Suprapubic skin (tissue), 4 donors: ENCODE data around the gene HLF. TPM values are rescaled to one million over a fixed set of nuclear protein-coding genes. Genes with fewer than 3 reads are reported as not detected.
A peak's percentile ranks its signal among the peaks of the same experiment; 100 is the strongest.

Source experiments
- DNase-seq, 2 donors: peaks; one replicate each; pipeline ENCODE4 v3.0.0-alpha.2; 2019; ENCODE audit warnings: low spot score in 2 of 2
- H3K27ac ChIP-seq: fragments of 200-600 bp; sonication (generic); one replicate; pipeline ENCODE4 v1.5.1; 2019
- H3K27me3 ChIP-seq: fragments of 200-600 bp; sonication (generic); one replicate; pipeline ENCODE4 v1.5.1; 2019
- H3K36me3 ChIP-seq: fragments of 200-600 bp; sonication (generic); one replicate; pipeline ENCODE4 v1.5.1; 2019
- H3K4me1 ChIP-seq: fragments of 200-600 bp; sonication (generic); one replicate; pipeline ENCODE4 v1.5.1; 2019
- H3K4me3 ChIP-seq: fragments of 200-600 bp; sonication (generic); one replicate; pipeline ENCODE4 v1.5.1; 2019; ENCODE audit warnings: mild to moderate bottlenecking
- H3K9me3 ChIP-seq: fragments of 200-600 bp; sonication (generic); one replicate; pipeline ENCODE4 v1.5.1; 2019
- EP300 ChIP-seq: sonication (generic); formaldehyde crosslinking; IDR thresholded peaks from one replicate; pipeline ENCODE4 v1.6.1; 2017; ENCODE audit warnings: antibody characterized with exemption
- POLR2A ChIP-seq, 2 donors: fragments of 450-650 bp; IDR thresholded peaks; one replicate each; pipeline ENCODE4 v1.6.1; 2017; ENCODE audit warnings: antibody characterized with exemption in 2 of 2, mild to moderate bottlenecking in 2 of 2, moderate library complexity in 2 of 2
- POLR2AphosphoS5 ChIP-seq, 3 donors: sonication (generic); formaldehyde crosslinking; IDR thresholded peaks; one replicate each; pipeline ENCODE4 v1.6.1; 2017; ENCODE audit warnings: antibody characterized with exemption in 3 of 3
- WGBS: methylation state at CpG from one replicate; pipeline ENCODE4 v1.1.5; 2018; 5-methylcytosine and 5-hydroxymethylcytosine counted together
- total RNA-seq, 4 donors: library from RNA; depleted of rRNA; stranded (reverse); fragments of >200 nt; gene quantifications; one replicate each; pipeline ENCODE4 v1.1.0, GENCODE V29; 2016
- TF ChIP-seq, protein P1 (sequence below), 2 donors: fragments of 200-600 bp in 1 of 2; fragments of 450-650 bp in 1 of 2; sonication (generic) in 1 of 2; IDR thresholded peaks; one replicate each; pipeline ENCODE4 v1.5.1; 2016 to 2019; ENCODE audit warnings: antibody characterized with exemption in 2 of 2, mild to moderate bottlenecking in 1 of 2, moderate library complexity in 1 of 2

HLF gene
- total RNA-seq, 4 donors from 2014 or later: 26.2 to 41.8 (median 36.5) TPM

DNA sequence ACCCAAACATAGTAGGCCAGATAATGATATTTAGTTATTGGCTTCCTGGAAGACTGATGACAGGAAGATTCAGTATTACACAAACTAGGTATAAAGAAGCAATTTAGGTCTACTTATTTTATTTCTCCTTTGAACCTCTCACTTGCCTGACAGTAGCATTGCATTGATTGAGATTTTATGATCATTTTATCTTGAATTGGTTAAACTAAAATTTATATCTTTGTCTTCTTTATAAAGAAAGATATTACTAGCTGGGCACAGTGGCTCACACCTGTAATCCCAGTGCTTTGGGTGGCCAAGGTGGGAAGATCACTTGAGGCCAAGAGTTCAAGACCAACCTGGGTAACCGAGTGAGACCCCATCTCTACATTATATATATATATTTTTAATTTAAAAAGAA is 14.4 kb downstream of the HLF start:
- Histone ChIP-seq H3K27me3 (no peaks in the 10 kb centered on the region), H3K4me1 (peaks cover 81% of the 10 kb centered on the region), H3K9me3 (no peaks in the 10 kb centered on the region), H3K27ac (no peak overlapping the region), H3K4me3 (no peak overlapping the region), H3K36me3 (no peaks in the 10 kb centered on the region)
- 92% methylated on average over 1 of the region's 1 CpG for WGBS
- TF ChIP-seq POLR2AphosphoS5 (IDR thresholded peaks at IDR 0.05) (no peak), POLR2A (IDR thresholded peaks at IDR 0.05) (no peak), EP300 (no peak)
- TF ChIP-seq, protein P1, sequence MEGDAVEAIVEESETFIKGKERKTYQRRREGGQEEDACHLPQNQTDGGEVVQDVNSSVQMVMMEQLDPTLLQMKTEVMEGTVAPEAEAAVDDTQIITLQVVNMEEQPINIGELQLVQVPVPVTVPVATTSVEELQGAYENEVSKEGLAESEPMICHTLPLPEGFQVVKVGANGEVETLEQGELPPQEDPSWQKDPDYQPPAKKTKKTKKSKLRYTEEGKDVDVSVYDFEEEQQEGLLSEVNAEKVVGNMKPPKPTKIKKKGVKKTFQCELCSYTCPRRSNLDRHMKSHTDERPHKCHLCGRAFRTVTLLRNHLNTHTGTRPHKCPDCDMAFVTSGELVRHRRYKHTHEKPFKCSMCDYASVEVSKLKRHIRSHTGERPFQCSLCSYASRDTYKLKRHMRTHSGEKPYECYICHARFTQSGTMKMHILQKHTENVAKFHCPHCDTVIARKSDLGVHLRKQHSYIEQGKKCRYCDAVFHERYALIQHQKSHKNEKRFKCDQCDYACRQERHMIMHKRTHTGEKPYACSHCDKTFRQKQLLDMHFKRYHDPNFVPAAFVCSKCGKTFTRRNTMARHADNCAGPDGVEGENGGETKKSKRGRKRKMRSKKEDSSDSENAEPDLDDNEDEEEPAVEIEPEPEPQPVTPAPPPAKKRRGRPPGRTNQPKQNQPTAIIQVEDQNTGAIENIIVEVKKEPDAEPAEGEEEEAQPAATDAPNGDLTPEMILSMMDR (IDR thresholded peaks at IDR 0.05): no peak
- no peak for DNase-seq

DNA sequence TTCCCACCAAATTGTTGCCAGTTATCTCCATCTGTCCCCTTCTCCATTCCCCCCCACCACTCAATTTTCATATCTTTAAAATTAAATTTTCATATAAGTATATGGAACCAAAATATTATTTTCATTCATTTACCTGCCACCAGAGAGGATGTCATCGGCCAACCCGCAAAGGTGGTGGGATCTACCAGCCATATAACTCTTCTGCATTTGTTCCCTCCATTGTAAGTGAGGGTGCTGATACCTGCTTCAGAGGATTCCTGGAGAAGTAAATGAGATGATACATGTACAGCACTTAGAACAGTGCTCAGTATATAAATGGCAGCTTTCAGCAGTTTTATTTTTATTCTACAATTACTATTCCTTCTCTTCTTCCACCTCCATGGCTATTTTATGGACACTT is 15.0 kb downstream of the HLF start:
- no peak overlapping the region for H3K4me3 ChIP-seq
- no peaks in the 10 kb centered on the region for H3K9me3 ChIP-seq
- WGBS: 93% methylated on average over 2 of the region's 2 CpGs
- no peaks in the 10 kb centered on the region for H3K36me3 ChIP-seq
- H3K4me1 ChIP-seq: peaks cover 81% of the 10 kb centered on the region
- no peak for DNase-seq
- no peak overlapping the region for H3K27ac ChIP-seq
- no peaks in the 10 kb centered on the region for H3K27me3 ChIP-seq
- TF ChIP-seq POLR2AphosphoS5 (IDR thresholded peaks at IDR 0.05) (no peak), EP300 (no peak), POLR2A (IDR thresholded peaks at IDR 0.05) (no peak)
- TF ChIP-seq, protein P1 (IDR thresholded peaks at IDR 0.05): no peak

DNA sequence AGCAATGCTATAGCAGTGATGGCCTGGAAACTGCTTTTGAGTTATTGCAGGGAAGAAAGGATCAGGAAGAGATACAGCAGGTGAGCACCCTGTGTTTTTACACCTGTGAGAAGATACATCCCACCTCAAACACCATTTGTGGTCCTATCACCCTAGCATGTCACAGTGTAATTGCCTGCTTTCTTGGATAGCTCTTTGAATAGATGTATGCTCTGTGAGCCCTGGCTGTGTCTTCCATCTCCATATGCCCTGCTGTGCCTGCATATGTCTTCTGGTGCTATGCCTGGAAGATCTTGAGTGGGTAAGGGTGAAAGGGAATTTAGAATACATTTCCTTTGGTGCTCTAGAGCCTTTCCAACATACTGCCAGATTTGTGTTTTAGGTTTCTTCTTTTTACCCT is 15.5 kb downstream of the HLF start:
- no peaks in the 10 kb centered on the region for H3K9me3 ChIP-seq
- no peaks in the 10 kb centered on the region for H3K27me3 ChIP-seq
- H3K4me3 ChIP-seq: no peak overlapping the region
- TF ChIP-seq POLR2AphosphoS5 (IDR thresholded peaks at IDR 0.05) (no peak), POLR2A (IDR thresholded peaks at IDR 0.05) (no peak), EP300 (no peak)
- TF ChIP-seq, protein P1 (IDR thresholded peaks at IDR 0.05): no peak
- peaks cover 81% of the 10 kb centered on the region for H3K4me1 ChIP-seq
- H3K36me3 ChIP-seq: no peaks in the 10 kb centered on the region
- DNase-seq: no peak
- no peak overlapping the region for H3K27ac ChIP-seq

DNA sequence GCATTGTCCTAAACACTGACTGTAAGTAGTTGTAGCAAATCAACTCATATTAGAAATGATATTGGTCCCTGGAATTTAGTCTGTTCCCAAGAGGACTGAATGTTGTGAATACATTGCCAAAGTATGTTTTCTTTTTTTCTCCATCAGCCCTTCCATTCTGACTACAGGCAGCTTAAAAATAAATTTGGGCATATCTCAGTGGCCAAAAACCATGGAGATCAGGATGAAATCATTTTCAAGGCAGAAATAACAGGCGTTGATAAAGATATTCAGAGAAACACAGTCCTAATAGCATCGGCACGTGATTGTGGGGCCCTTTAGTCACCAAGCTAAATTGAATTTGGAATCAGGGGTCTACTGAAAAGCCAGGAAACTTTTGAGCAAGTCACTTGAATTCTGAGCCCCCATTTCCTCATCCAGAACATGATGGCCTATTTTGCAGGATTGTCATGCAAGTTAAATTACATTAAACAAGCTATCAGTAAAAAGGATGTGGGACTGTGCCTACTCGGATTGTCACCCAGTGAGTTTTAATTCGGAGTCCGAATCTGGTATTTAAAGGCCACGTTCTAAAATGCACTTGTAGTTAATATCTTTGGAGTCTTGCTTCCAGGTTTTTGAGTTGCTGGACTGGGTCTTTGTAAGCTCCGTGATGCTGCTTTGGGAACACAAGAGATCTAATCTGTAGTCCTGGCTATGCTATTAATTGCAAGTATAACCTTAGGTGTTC is 17.1 kb downstream of the HLF start:
- TF ChIP-seq POLR2AphosphoS5 (IDR thresholded peaks at IDR 0.05) (no peak), EP300 (no peak), POLR2A (IDR thresholded peaks at IDR 0.05) (no peak)
- TF ChIP-seq, protein P1 (IDR thresholded peaks at IDR 0.05): no peak
- H3K9me3 ChIP-seq: no peaks in the 10 kb centered on the region
- no peaks in the 10 kb centered on the region for H3K36me3 ChIP-seq
- H3K27me3 ChIP-seq: no peaks in the 10 kb centered on the region
- WGBS: 71% methylated on average over 8 of the region's 8 CpGs
- H3K4me1 ChIP-seq: peaks cover 82% of the 10 kb centered on the region
- DNase-seq: no peak
- peak overlapping the region; percentile 51 for H3K27ac ChIP-seq
- H3K4me3 ChIP-seq: no peak overlapping the region

DNA sequence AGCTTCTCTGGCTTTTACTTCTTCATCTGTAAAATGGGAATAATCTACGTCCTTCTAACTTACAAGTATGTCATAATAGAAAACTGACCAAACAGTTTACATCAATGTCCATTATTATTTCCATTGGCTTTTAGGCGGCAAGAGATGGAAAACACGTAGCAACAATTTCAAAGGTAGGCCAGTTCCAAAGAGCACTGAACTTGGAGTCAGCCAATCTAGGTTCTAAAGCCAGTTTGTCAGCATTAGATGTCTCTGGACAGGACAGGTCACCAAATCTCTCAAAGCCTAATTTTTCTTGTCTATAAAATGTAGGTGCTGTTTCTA is 17.6 kb downstream of the HLF start:
- WGBS: 96% methylated on average over 3 of the region's 3 CpGs
- Histone ChIP-seq H3K27ac (peak overlapping the region; percentile 51), H3K4me3 (no peak overlapping the region), H3K27me3 (no peaks in the 10 kb centered on the region), H3K9me3 (no peaks in the 10 kb centered on the region), H3K36me3 (no peaks in the 10 kb centered on the region), H3K4me1 (peaks cover 82% of the 10 kb centered on the region)
- no peak for DNase-seq
- no peak for TF ChIP-seq POLR2A (IDR thresholded peaks at IDR 0.05)
- TF ChIP-seq, protein P1 (IDR thresholded peaks at IDR 0.05): no peak
- no peak for TF ChIP-seq POLR2AphosphoS5 (IDR thresholded peaks at IDR 0.05)
- no peak for TF ChIP-seq EP300
